Measurements from ENCODE around the gene CCDC187. TPM values are rescaled to one million over a fixed set of nuclear protein-coding genes. Genes with fewer than 3 reads are reported as not detected.

Gene CCDC187
- total and polyA plus RNA-seq, 2 of the 8 experiments (the other 6 are each of a cell fraction or from before 2014, with no cell fraction given): 0.02 TPM; not detected in 1

- Histone ChIP-seq H3K9ac (replicated peaks in 1 of 4; ENCODE audit: extremely low read depth in 1 of 4, low read depth in 3 of 4, low read length in 3 of 4) (no peak overlapping the region), H3K14ac (ENCODE audit: insufficient read length) (no peak overlapping the region), H3K27me3 (replicated peaks in 1 of 4; ENCODE audit: control insufficient read depth in 3 of 4, extremely low read depth in 1 of 4, insufficient read depth in 3 of 4, low read length in 3 of 4) (no peaks in the 10 kb centered on the region), H4K5ac (ENCODE audit: insufficient read length, low read depth, low read length) (no peak overlapping the region), H3K4me2 (ENCODE audit: insufficient read depth in 1 of 2, low read depth in 2 of 2, low read length in 2 of 2) (no peak overlapping the region), H3K23ac (ENCODE audit: insufficient read length) (no peak overlapping the region), H2BK5ac (ENCODE audit: low read depth, low read length) (0 out of 2 replicates have a peak overlapping the region, but pooled peaks have one; percentile 88), H2BK15ac (ENCODE audit: low read length) (peak overlapping the region; percentile 96; the same call in 1 of the 2 replicates), H2BK12ac (ENCODE audit: low read depth, low read length) (peak overlapping the region; percentile 92; the same call in 1 of the 2 replicates), H2BK120ac (replicated peaks; ENCODE audit: low read depth, low read length) (no peak overlapping the region), H3K9me3 (ENCODE audit: insufficient read depth in 2 of 2, low read depth in 1 of 2, low read length in 1 of 2) (no peaks in the 10 kb centered on the region), H3K18ac (ENCODE audit: extremely low read depth, low read length) (no peak overlapping the region; the same call in 1 of the 2 replicates), H3K36me3 (ENCODE audit: control insufficient read depth in 2 of 4, insufficient read depth in 4 of 4, low read length in 3 of 4) (no peaks in the 10 kb centered on the region), H3K4ac (replicated peaks; ENCODE audit: insufficient read length, low read depth, low read length) (no peak overlapping the region), H3K56ac (replicated peaks; ENCODE audit: insufficient read length, low read depth, low read length) (no peak overlapping the region), H3K79me1 (ENCODE audit: low read depth, low read length) (no peaks in the 10 kb centered on the region), H4K91ac (replicated peaks; ENCODE audit: insufficient read length, low read length) (peak overlapping the region; percentile 87), H2AFZ (ENCODE audit: low read length) (no peak overlapping the region), H3K27ac (ENCODE audit: low read depth, low read length) (no peak overlapping the region), H4K20me1 (replicated peaks in 1 of 2; ENCODE audit: control insufficient read depth in 1 of 2, insufficient read depth in 2 of 2, low read length in 2 of 2) (peaks cover 0 to 3% of the 10 kb centered on the region in 2 experiments), H3K4me1 (replicated peaks in 1 of 4; ENCODE audit: control insufficient read depth in 3 of 4, insufficient read depth in 4 of 4, low read length in 3 of 4) (peaks cover 0 to 24% (median 20%) of the 10 kb centered on the region in 4 experiments; a peak in 6 of 7 replicates), H2BK20ac (ENCODE audit: low read length) (peak overlapping the region; percentile 72; the same call in 1 of the 2 replicates), H3K79me2 (ENCODE audit: control insufficient read depth in 1 of 2, insufficient read depth in 2 of 2, low read length in 2 of 2) (no peaks in the 10 kb centered on the region), H3K4me3 (ENCODE audit: extremely low read depth in 1 of 4, insufficient read depth in 2 of 4, low read depth in 3 of 4, low read length in 4 of 4) (no peak overlapping the region), H3K23me2 (ENCODE audit: low read depth, low read length) (peaks cover 4% of the 10 kb centered on the region; the same call in 1 of the 2 replicates), H4K8ac (ENCODE audit: extremely low read depth, insufficient read depth, low read length) (no peak overlapping the region), H2AK5ac (ENCODE audit: low read depth, low read length) (peak overlapping the region; percentile 70; the same call in 1 of the 2 replicates)
- DNase-seq (ENCODE audit: low read depth in 1 of 2, low spot score in 2 of 2): no peak
- ChIA-PET CTCF (ENCODE audit: partially characterized antibody) (interaction anchor here (0.5 to 2.9 kb wide), 11 partner anchors 14 to 1239 kb away, joined by 3 to 12 read pairs (median 3); partner anchors contain the start of gene DNLZ), POLR2A (ENCODE audit: partially characterized antibody) (interaction anchor here (0.9 to 1.5 kb wide), 3 partner anchors 12 to 13 kb away, joined by 3 to 5 read pairs (median 3); no protein-coding TSS in a partner anchor)
- no peak for FAIRE-seq
- 89% methylated on average over 13 of the region's 13 CpGs; no CpG with 5 or more reads in 1 of the 2 experiments for WGBS, 2 experiments (ENCODE audit: extremely low coverage in 1 of 2, insufficient coverage in 1 of 2, insufficient read length in 1 of 2, insufficient replicate concordance in 2 of 2, low coverage in 1 of 2, low lambda C conversion rate in 2 of 2, missing lambda C conversion rate in 1 of 2)
- TF ChIP-seq E2F6 (IDR thresholded peaks at IDR 0.05): no peak
- TF ChIP-seq BACH1 (IDR thresholded peaks at IDR 0.05; ENCODE audit: low read length): no peak
- no peak for TF ChIP-seq CEBPB (IDR thresholded peaks at IDR 0.05; ENCODE audit: low read depth, low read length)
- TF ChIP-seq SRF (IDR thresholded peaks at IDR 0.05; ENCODE audit: low read depth, low read length): no peak
- TF ChIP-seq EZH2 (IDR thresholded peaks at IDR 0.05; ENCODE audit: low read depth, low read length, severe bottlenecking): no peak
- no peak for TF ChIP-seq PHF8 (conservative IDR thresholded peaks at IDR 0.05; ENCODE audit: low read depth, low read length)
- TF ChIP-seq EGR1 (IDR thresholded peaks at IDR 0.05; ENCODE audit: borderline replicate concordance, low read depth, low read length): no peak
- no peak for TF ChIP-seq HDAC2 (IDR thresholded peaks at IDR 0.05; ENCODE audit: borderline replicate concordance in 1 of 2, low read depth in 2 of 2, low read length in 2 of 2)
- TF ChIP-seq USF2 (IDR thresholded peaks at IDR 0.05; ENCODE audit: low read length): no peak
- TF ChIP-seq CBX8 (IDR thresholded peaks at IDR 0.05; ENCODE audit: borderline replicate concordance, low read depth, low read length): no peak
- no peak for TF ChIP-seq TBP (IDR thresholded peaks at IDR 0.05; ENCODE audit: low read depth, low read length)
These were observed 21.5 kb upstream of the CCDC187 start for GRCh38 chr9:136325358-136325757.
